Panc1 (cell line): ENCODE data around the gene NPR2. TPM values are rescaled to one million over a fixed set of nuclear protein-coding genes. Genes with fewer than 3 reads are reported as not detected.

Experiments
- ATAC-seq: fragments of 200-7000 bp; cut with Tn5 transposase; 2 replicates; pipeline ENCODE4 v1.9.1; 2020; ENCODE audit warnings: mild to moderate bottlenecking, moderate library complexity
- BruUV-seq: library from RNA; stranded (reverse); fragments of 400-500 nt; replicated peaks from 2 replicates; lab custom pipeline; 2021; lab: Mats Ljungman, UMichigan
- CTCF ChIA-PET: fragments of 300-600 bp; sonication (Branson Sonifier 250); formaldehyde crosslinking; loops from one replicate; lab custom pipeline; 2022; ENCODE audit warnings: antibody characterized with exemption; lab: Charles Lee
- POLR2A ChIA-PET: fragments of 300-600 bp; sonication (Branson Sonifier 250); formaldehyde crosslinking; loops from one replicate; lab custom pipeline; 2022; ENCODE audit warnings: antibody characterized with exemption; lab: Charles Lee
- DNase-seq: peaks from one replicate; pipeline ENCODE4 v3.0.0-alpha.2; 2010; ENCODE audit warnings: low read depth, low spot score
- H3K27ac ChIP-seq: 2 replicates; pipeline ENCODE4 v1.5.1; 2011; ENCODE audit warnings: mild to moderate bottlenecking, low read length, inconsistent platforms
- H3K27me3 ChIP-seq: fragments of 200-500 bp; sonication (Bioruptor generic); 2 replicates; pipeline ENCODE4 v1.6.0; 2014; ENCODE audit warnings: low read length, inconsistent platforms; ENCODE audit not compliant: control insufficient read depth, insufficient read depth
- H3K36me3 ChIP-seq: fragments of 200-500 bp; sonication (Bioruptor generic); 2 replicates; pipeline ENCODE4 v1.5.1; 2014; ENCODE audit warnings: inconsistent platforms, mild to moderate bottlenecking, low read length, moderate library complexity; ENCODE audit not compliant: control insufficient read depth, insufficient read depth
- H3K4me1 ChIP-seq: 2 replicates; pipeline ENCODE4 v1.5.1; 2011; ENCODE audit warnings: inconsistent platforms, mild to moderate bottlenecking, low read length, moderate library complexity; ENCODE audit not compliant: control insufficient read depth, insufficient read depth
- H3K4me3 ChIP-seq, 2 experiments: 2 replicates each; pipeline ENCODE4 v1.5.1; 2011 to 2012; ENCODE audit warnings: low read depth in 2 of 2, low read length in 2 of 2, mild to moderate bottlenecking in 2 of 2, inconsistent platforms in 1 of 2, moderate library complexity in 1 of 2
- H3K9me3 ChIP-seq: fragments of 200-500 bp; sonication (Bioruptor generic); 2 replicates; pipeline ENCODE4 v1.5.1; 2014; ENCODE audit warnings: low read depth, mild to moderate bottlenecking, inconsistent platforms, low read length, moderate library complexity; ENCODE audit not compliant: control insufficient read depth, insufficient read depth
- CTCF ChIP-seq: fragments of 450-650 bp; IDR thresholded peaks from 2 replicates; pipeline ENCODE4 v1.5.1; 2017; ENCODE audit warnings: mild to moderate bottlenecking
- POLR2AphosphoS5 ChIP-seq: IDR thresholded peaks from 2 replicates; pipeline ENCODE4 v1.6.1; 2012; ENCODE audit warnings: mild to moderate bottlenecking, low read depth, low read length, moderate library complexity
- REST ChIP-seq, 2 experiments: IDR thresholded peaks; 2 replicates each; pipeline ENCODE4 v1.6.1; 2011 to 2012; ENCODE audit warnings: low read depth in 2 of 2, control low read depth in 1 of 2, low read length in 1 of 2, mild to moderate bottlenecking in 1 of 2, moderate library complexity in 1 of 2; ENCODE audit not compliant: insufficient read depth in 1 of 2
- SIN3A ChIP-seq: IDR thresholded peaks from 2 replicates; pipeline ENCODE4 v1.6.1; 2012; ENCODE audit warnings: low read depth, mild to moderate bottlenecking, low read length, moderate library complexity, borderline replicate concordance; ENCODE audit not compliant: insufficient read depth
- TCF7L2 ChIP-seq: IDR thresholded peaks from 2 replicates; pipeline ENCODE4 v1.6.1; 2011; ENCODE audit warnings: mild to moderate bottlenecking, low read depth, low read length, inconsistent platforms
- in situ Hi-C: cut with HindIII; loops from 2 replicates; pipeline ENCODE4 v1.10.0; 2016; ENCODE audit warnings: low sequenced_read_pairs, low pct_unique_long_range_greater_than_20kb
- intact Hi-C: fragments of 100-400 bp; cut with micrococcal nuclease; formaldehyde crosslinking; loops from one replicate; pipeline ENCODE4 v1.10.0; 2022; ENCODE audit not compliant: unreplicated experiment
- total RNA-seq: library from RNA; stranded (reverse); gene quantifications from one replicate; pipeline ENCODE4 v1.2.1, GENCODE V29; 2021; ENCODE audit not compliant: unreplicated experiment

Gene NPR2
- total RNA-seq, 1 experiment from 2014 or later = 12.2 TPM

GRCh38 chr9:35835766-35836165, 44.4 kb downstream of the NPR2 start:
- CTCF ChIA-PET = interaction anchor here (0.6 to 0.9 kb wide), 3 partner anchors 32 to 696 kb away, joined by 3 to 4 read pairs (median 3); no protein-coding TSS in a partner anchor
- H3K4me1 ChIP-seq = no peaks in the 10 kb centered on the region
- H3K27me3 ChIP-seq = no peaks in the 10 kb centered on the region
- in situ Hi-C loops (no loop called here), intact Hi-C loops (no loop called here)
- TF ChIP-seq CTCF (no peak), SIN3A (no peak), POLR2AphosphoS5 (no peak), TCF7L2 (no peak), REST (IDR thresholded peaks at IDR 0.05; ENCODE audit: insufficient read depth in 1 of 2, low read depth in 2 of 2, low read length in 1 of 2) (no peak)
- DNase-seq (no peak), ATAC-seq (no peak)
- POLR2A ChIA-PET = no interaction called here
- no peak overlapping the region for H3K4me3 ChIP-seq
- H3K27ac ChIP-seq = no peak overlapping the region
- H3K9me3 ChIP-seq = no peaks in the 10 kb centered on the region
- no TSS peak for BruUV-seq
- no peaks in the 10 kb centered on the region for H3K36me3 ChIP-seq

- Histone ChIP-seq H3K9me3 (no peaks in the 10 kb centered on the region), H3K27ac (no peak overlapping the region), H3K27me3 (no peaks in the 10 kb centered on the region), H3K36me3 (no peaks in the 10 kb centered on the region), H3K4me1 (no peaks in the 10 kb centered on the region), H3K4me3 (no peak overlapping the region)
- ChIA-PET CTCF (no interaction called here), POLR2A (no interaction called here)
- DNase-seq (no peak), ATAC-seq (no peak)
- no TSS peak for BruUV-seq
- TF ChIP-seq CTCF (no peak), REST (IDR thresholded peaks at IDR 0.05; ENCODE audit: insufficient read depth in 1 of 2, low read depth in 2 of 2, low read length in 1 of 2) (no peak), TCF7L2 (no peak), SIN3A (no peak), POLR2AphosphoS5 (no peak)
- intact Hi-C loops = no loop called here
- in situ Hi-C loops = no loop called here
These were observed 45.2 kb downstream of the NPR2 start for GRCh38 chr9:35836595-35836994.
